Activated CD4-positive, alpha-beta T cell treated with anti-CD3 and anti-CD28 coated beads for 24 hours (primary cell): ENCODE results near the gene RAPGEF3.

Experiments
- DNase-seq, 2 donors: peaks; one replicate each; pipeline ENCODE4 v3.0.0-alpha.2; 2020; ENCODE audit warnings: low read depth in 2 of 2

Gene RAPGEF3, protein sequence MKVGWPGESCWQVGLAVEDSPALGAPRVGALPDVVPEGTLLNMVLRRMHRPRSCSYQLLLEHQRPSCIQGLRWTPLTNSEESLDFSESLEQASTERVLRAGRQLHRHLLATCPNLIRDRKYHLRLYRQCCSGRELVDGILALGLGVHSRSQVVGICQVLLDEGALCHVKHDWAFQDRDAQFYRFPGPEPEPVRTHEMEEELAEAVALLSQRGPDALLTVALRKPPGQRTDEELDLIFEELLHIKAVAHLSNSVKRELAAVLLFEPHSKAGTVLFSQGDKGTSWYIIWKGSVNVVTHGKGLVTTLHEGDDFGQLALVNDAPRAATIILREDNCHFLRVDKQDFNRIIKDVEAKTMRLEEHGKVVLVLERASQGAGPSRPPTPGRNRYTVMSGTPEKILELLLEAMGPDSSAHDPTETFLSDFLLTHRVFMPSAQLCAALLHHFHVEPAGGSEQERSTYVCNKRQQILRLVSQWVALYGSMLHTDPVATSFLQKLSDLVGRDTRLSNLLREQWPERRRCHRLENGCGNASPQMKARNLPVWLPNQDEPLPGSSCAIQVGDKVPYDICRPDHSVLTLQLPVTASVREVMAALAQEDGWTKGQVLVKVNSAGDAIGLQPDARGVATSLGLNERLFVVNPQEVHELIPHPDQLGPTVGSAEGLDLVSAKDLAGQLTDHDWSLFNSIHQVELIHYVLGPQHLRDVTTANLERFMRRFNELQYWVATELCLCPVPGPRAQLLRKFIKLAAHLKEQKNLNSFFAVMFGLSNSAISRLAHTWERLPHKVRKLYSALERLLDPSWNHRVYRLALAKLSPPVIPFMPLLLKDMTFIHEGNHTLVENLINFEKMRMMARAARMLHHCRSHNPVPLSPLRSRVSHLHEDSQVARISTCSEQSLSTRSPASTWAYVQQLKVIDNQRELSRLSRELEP

DNA sequence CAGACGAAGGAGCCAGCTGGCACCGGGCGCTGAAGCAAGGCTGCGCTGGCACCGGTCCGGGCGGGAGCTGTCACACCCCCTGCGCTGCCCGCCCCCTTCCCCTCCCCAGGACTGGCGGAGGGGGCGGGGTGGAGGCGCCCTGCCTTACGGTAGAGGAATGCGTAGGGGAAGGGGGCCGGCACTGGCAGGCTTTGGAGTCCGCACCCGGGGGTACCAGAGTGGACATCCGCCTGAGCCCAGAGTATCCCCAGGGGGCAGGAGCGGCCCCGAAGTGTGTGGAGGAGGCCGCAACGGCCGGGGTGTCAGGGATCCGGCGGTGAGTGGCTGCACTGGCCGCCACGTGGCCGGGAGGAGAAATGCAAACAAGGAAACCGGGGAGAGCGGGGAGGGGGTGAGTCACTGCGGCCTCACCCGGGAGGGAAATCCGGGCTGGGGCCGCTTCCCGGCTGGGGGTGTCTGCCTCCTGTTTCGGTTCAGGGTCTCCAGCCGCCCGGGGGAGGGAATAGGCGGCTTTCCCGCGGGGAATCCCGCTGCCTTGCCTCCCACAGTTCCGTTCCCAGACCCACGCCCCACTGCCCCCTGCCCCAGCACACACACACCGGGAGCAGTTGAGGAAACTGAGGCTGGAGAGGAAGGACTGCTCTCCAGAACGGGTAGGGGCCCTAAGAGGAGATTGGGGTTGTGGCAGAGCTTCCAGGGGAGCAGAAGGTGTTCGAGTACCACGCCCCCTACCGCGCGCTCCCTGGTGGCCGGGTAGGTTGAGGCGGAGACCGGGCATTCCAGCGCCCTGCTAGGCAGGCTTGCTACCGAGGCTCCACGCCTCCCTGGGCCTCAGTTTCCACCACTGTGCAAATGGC is at the start of gene RAPGEF3:
Gene RAPGEF3 (minus strand): TSS at position 47 of the 857 bp plus-strand sequence. CDS start 324 bp downstream, outside the sequence.
- peak; percentile 53 to 63 for DNase-seq

DNA sequence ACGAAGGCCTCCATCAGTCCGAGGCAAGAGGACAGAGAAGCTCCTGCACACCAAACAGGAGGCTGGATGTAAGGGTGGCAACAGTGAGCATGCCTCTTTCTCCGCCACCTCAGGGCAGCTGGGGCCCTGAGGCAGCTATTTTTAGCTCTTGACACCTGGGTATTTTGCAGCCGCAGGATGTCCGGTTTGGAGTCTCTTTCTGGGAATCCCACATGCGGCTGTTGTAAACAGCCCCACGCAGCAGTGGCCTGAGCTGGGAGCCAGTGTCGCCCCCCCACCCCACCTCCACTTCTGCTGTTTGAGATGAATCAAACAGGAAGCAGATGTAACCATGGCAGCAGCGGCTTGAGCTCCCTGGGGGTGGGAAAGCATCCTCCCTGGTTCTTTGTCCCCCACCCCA is 49.4 kb upstream of the RAPGEF3 start:
- peak; percentile 53 to 80 for DNase-seq

DNA sequence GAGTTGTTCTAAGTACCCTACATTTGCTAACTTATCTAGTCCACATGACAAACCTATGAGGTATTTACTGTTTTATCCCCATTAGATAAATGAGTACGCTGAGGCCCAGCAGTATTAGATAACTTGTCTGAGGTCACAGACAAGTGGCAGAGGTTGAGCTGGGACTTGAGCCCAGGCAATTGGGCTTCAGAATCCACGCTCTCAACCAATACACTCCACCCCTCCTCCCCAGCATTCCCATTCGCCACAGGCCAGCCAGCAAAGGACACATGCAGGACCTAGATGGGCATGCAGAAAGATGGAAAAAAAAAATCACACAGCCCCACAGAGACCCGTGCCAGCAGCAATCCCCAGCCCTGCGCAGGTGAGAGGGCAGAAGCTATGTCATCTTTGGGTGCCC is 48.7 kb upstream of the RAPGEF3 start:
- DNase-seq, result no peak

DNA sequence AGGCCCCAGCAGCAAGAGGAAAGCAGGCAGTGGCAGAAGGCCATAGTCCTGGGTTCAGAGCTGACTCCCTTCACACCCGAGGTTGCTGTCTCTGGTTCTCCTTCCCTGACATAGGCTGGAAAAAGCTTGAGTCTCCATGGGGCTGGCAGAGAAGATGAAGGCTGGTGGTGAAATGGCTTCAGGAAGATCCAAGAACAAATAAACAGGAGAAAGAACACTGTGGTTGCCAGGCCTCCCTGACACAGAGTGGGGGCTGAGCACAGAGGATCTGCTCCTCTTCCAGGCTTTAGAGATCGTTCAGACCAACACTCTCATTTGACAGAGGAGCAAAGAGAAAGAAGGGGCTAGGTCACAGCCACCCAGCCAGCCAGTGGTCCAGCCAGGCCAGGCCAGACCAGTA is 46.7 kb upstream of the RAPGEF3 start:
- DNase-seq, result no peak

DNA sequence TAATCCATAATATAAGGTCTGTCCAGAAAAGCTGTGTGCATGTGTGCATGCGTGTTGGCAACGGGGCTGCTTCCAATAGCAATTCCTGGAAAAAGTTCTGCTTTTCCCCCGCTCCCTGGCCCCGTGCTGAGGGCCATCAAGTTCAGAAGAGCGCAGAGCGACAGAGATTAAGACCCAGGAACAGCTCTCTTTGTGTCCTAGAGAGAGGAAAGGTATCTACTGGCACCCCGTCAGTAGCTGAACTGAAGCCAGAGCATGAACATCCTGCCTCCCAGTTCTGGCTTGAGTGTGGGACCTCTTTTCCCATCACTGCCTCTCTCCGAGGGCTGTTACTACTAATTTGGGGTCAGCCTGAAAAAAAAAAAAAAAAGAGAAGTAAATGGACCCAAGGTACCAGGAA is 45.5 kb upstream of the RAPGEF3 start:
- no peak for DNase-seq

DNA sequence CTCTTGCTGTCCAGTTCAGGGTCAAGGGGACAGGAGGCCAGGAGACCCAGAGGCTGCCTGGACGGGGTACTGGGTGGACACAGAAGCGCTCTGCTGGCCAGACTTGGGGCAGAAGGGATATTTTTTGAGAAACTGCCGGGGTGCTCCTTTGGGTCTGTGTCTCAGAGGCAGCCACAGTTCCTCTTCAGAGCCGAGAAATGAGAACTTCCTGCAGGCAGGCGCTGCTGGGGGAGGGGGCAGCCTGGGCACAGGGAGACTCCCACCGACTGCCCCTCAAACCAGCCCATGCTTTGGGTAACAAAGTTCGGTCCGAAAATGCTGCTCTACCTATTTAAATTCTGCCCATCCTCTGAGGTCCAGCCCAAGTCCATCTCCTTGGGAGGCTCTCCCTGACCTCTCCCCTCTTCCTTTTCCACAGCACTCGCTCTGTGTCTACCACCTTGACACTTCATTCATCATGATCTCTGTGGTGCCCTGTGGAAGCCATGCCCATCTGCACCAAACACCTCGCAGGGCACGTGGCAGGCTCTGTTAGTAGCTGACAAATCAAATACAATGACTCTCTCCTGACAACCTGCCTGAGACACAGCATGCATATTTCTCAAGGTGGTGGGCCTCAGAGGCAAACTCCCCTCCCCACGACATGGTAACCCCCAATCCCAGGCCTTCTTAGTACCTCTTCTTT is 44.7 kb upstream of the RAPGEF3 start:
- DNase-seq, result no peak

DNA sequence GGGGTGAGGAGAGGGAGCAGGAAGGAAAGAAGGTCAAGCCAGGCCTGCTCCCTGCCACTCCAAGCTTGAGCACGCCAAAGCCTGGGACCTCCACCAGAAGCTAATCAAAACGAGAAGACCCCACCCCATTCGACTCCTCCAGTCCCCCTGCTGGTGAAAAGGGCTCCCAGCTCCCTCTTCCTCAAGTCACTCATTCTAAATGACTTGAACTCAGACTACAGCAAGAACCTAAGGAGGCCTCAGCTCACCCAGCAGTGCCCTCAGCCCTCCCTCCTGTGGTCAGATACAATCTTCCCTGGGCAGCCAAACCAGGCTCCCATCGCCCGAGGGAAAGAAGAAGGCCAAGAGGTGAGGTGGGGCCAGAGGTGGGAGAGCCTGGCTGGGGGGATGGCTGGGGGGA is 43.6 kb upstream of the RAPGEF3 start:
- DNase-seq, result no peak

DNA sequence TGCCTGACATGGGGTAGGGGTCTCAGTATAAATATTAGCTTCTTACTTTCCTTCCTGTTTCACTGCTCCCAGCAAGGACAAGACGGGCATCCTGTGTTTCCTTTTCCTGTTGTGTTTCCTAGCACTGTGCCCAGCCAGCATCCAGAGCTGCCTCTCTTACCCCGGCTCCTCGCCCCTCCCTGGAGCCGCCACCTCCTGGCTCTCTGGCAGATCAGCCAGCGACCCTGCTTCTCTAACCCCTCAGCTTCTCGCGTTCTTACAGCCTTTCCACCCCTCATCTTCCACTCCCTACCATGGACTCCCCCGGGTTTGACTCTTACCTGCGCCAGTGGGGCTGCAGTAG is 43.2 kb upstream of the RAPGEF3 start:
- DNase-seq, result no peak

DNA sequence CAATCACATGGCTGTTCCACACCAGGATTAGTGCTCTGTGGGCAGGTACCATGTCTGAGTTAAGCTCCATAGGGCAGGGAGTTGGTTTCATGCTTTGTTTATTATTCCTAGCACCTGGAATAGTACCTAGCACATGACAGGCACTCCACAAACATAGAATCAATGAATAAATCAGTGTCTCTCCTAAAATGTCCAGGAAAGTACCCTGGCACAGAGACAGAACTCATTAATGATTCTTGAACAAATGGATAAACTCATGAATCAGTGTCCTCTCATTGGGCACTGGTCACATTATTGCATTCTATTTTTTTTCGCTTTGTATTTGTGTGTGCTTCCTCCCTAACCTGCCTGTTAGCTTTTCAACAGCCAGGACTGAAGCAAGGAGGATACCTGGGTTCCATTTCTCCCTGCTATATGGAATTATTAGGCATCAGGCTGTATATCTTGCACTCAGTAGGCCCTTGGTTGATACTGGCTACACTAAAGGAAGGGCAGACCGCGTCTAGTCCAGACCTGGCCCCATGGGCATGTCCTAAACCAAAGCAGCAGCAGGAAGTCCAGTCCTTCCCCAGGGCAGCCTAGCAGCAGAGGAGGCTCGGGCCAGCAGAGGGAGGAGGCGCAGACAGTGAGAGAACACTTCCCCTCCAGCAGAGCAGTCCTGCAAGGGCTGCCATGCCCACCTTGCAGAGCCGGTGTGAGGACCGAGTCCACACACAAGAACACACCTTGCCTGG is 42.7 kb upstream of the RAPGEF3 start:
- DNase-seq, result no peak

DNA sequence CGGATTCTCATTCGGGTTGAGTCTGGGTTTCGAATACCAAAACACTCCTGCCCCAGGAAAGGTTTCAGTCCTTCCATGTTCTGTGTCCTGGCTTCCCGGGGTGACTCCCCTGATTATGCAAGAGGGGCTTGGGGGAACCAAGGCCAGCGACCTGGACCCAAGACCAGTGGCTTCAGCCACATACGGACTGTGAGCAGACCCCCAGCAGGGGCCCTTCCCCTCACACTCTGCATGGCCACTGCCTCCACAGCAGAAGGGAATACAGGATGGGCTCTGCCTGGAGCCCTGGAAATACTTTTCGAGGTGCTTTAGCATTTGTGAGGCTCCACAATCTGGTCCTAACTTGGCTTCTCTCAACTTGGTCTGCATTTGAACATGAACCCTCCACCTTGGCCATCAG is 41.9 kb upstream of the RAPGEF3 start:
- DNase-seq, result no peak

DNA sequence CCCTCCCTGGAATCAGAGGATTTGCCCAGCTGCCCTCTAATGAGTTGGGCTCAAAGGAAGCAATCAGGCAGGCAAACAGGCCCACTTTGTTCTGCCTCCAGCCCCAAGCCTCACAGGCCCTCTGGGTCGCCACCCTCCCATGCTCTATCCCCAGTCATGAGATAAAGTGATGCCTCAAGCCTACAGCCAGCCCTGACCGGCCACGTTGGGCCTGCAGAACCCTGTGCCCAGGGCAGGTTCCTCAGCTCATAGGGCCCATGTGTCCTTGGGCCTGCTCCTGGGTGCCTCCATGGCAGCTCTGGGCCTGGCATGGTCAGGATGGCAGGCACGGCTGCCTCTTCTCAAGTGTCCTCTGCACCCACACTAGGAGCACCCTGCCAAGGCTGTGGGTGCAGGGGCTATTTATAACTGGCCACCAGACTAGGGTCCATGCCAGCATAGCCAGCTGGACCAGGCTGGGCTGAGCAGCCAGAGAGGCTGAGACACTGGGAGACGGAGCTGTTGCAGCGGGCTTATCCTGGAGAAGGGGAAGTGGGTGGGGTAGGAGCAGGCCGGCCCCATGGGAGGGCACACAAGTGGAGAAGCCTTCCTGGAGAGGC is 40.8 kb upstream of the RAPGEF3 start:
- no peak for DNase-seq

DNA sequence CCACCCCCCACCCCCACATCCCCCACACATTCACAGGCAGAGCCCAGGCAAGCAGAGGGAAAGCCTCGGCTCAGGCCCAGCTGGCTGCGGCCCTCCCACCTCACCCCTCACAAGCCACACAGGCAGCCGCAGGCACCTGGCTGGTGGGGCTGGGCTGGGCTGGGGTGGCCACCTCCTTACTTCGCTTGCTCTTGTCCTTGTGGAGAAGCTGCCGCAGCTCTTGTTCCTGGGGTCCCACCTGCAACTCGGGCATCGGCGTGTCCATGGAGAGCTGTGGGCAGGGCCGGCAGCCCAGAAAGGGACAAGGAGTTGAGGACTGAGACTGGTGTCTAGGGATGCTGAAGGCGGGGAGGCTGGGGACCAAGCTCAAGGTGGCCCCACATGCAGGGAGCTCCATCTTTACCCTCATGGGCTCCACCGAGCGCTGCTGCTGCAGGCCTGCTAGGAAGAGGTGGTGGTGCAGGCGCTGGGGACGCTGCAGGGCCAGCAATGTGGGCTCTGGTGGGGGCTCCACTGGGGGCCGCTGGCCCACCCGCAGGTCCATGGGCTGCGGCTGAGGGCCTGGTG is 39.8 kb upstream of the RAPGEF3 start:
- no peak for DNase-seq

DNA sequence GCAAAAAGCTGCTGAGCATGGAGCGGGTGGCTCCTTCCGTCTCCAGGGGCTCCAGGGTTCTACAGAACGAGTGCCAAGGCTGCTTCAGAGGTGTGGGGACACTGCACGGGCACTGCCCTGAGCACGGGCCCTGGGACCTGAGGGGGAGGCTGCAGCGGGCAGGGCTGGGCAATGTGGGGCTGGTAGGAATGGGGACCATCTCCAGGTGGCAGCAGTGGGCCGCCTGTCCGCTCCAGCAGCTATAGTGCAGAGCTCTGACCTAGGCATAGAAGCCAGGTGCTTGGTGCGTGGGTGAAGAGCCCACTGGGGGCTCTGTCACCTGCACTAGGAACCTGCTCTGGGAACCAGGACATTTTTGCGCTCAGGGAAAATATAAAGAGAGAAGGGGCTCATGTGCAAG is 38.8 kb upstream of the RAPGEF3 start:
- no peak for DNase-seq

DNA sequence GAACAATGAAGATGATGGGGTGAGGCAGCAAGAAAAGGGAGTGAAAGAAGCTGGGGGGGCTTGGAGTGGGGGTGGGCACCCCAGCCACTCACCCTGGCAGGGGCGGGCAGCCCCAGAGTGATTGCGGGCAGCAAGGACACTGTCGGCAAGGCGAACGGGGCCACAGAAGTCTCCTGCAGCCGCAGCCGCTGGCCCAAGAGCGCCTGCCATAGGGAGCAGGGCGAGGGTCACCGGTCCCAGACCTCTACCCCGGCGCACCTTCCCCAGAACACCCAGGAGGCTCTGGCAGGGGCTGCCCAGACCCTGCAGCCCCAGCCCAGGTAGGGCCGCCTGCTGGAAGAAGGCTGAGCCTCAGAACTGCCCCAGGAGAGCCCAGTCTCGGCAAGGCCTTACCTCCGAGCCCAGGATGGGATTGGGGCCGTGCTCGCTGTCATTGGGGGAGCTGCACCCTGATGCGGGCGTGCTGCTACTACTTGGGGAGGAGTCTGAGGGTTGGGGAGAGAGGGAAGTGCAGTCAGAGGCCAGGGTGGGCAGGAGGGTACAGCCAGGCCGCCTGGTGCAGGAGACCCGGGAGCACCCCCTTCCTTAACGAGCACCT is 37.2 kb upstream of the RAPGEF3 start:
- no peak for DNase-seq

DNA sequence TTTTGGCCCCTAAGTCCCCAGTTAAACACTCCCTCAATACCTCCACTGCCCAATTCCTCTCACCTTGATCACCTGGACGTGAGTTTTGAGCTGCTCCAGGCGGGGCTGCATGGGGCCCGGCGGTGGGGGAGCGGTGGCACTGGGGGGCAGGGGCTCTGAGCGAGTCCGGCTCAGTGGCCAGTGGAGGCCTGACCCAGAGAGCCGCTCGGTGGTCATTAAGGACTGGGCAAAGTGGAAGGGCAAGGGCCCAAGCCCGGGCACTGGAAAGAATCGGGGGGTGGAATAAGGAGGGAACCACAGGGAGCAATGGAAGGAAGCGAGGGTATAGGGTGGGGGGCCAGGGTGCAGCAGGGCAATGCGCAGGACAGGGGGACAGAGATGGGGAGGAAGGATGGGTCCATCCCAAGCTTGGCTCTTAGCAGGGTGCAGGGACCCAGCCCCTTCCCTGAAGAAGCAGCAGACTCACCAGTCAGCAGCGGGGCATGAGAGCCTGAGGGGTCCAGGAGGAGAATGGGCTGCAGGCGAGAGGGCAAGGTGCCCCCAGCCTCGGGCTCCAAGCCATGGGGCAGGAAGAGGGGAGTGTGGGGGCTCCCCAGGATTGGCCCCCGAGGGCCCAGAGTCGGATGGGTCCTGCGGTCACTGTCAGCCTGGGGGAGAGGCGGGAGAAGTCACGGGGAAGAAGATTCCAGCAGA is 36.6 kb upstream of the RAPGEF3 start:
- DNase-seq, result no peak

DNA sequence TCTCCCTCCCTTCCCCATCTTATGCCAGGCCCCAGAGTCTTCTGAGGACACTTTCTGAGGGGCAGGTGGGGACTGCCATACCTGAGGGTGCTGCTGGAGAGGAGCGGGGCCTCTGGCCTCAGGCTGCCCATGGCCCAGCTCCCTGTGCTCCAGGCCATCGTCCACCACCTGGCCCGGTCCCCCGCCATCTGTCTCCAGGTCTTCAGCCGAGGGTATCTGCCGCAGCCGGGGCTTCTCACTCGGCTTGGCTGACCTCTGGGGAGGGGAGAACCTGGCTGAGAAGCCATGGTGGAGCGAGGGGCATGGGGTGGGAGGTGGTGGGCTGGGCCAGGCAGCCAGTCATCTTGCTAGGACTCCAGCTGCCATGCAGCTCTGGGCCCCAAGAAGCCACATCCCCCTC is 36.0 kb upstream of the RAPGEF3 start:
- DNase-seq, result no peak

DNA sequence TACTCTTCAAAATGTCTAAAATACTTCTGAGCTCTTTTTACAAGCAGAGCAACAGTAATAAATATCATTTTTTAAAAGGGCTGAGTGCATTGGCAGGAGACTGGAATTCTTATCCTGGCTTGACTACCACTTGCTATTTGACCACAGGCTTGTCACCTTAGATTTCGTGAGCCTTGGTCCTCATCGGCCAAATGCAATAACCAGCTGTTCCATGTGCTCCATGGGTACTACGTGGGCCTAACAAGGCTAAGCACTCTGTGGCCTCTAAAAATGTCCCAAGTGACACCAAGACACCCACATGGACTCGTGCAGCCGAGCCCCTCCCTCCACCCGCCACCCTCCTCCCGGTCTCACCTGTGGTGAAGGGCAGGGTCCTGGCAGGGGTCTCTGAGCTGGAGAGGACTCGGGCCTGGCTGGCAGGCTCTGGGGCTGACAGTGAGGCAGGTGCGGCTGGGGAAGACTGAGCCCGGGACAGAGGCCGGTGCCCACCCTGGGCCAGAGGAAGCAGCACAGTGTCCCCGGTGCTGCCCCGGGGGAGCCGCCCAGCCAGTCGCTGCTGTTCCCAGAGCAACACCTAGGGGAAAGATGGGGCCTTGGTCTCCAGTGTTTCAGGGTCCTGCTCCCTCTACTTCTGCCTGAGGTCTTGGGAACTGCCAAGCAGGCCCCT is 34.5 kb upstream of the RAPGEF3 start:
- no peak for DNase-seq

DNA sequence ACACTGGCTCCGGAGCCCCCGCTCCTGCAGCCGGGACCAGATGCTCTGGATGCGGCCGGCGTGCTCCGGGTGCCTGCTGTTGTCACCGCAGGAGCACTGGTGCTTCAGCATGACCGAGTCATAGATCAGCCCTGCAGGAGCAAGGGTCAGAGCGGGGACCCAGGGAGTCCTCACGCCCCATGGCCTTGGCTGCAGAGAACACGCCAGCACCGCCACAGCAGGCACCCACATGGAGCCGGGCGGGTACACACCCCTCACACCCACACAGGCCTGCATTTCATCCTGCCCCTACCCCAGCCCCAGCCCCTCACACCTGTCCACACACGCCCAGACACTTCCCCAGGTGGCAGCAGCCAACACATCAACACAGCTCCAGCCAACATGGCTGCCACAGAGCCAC is 33.2 kb upstream of the RAPGEF3 start:
- no peak for DNase-seq
